ENCODE data around the gene GAK. TPM values are rescaled to one million over a fixed set of nuclear protein-coding genes. Genes with fewer than 3 reads are reported as not detected.
A peak's percentile ranks its signal among the peaks of the same experiment; 100 is the strongest.

The GAK gene
- total and polyA plus RNA-seq, 9 donors: 26.4 to 44.0 (median 33.2) TPM

DNA sequence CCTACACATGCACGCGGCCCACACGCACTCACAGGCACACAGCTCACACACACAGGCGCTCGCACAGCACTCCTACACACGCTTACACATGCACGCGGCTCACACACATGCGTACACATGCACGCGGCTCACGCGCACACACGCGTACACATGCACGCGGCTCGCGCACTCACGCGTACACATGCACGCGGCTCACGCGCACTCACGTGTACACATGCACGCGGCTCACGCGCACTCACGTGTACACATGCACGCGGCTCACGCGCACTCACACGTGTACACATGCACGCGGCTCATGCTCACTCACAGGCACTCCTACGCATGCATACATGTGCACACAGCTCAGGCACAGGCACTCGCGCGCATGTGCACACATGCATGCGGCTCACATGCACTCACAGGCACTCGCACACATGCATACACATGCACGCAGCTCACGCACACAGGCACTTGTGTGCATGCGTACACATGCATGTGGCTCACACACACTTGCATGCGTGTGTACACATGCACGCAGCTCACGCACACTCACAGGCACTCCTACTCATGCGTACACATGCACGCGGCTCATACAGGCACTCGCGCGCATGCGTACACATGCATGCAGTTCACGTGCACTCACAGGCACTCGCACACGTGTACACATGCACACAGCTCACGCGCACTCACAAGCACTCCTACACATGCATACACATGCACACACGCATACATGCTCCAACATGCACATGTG is 44.9 kb downstream of the GAK start:
- H3K36me3 ChIP-seq (ENCODE audit: control insufficient read depth, insufficient read depth, low read length): peaks cover 67% of the 10 kb centered on the region
- no peaks in the 10 kb centered on the region for H3K9me3 ChIP-seq (replicated peaks; ENCODE audit: control insufficient read depth, low read depth, low read length)
- no peaks in the 10 kb centered on the region for H3K4me1 ChIP-seq (ENCODE audit: control insufficient read depth, insufficient read depth, low read length)
- no peak for DNase-seq
- H3K4me3 ChIP-seq (ENCODE audit: low read length): no peak overlapping the region
- H3K27me3 ChIP-seq (ENCODE audit: control insufficient read depth, insufficient read depth, low read length): no peaks in the 10 kb centered on the region
- no peak overlapping the region for H3K27ac ChIP-seq (ENCODE audit: low read length)
- WGBS (ENCODE audit: insufficient coverage): 95% methylated on average over 60 of the region's 63 CpGs

DNA sequence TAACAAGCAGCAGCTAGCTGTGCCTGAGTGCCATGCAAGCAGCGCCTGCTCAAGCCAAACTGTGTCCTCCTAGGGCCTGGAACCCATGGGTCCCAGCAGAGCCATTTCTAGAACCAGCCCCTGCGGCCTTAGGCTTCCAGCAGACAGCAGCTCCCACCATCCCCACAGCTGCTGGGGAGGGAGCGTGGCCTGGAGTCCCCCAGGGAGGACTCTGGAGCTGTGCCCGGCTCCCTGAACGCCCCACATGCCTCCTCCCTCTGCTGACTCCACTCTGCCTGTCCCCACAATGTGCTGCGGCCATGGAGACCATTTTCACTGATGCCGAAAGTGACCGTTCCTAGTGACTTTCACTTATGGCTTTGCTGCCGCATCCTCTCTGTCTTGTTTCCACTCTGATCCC is 45.9 kb downstream of the GAK start:
- 60% methylated on average over 9 of the region's 9 CpGs for WGBS (ENCODE audit: insufficient coverage)
- no peaks in the 10 kb centered on the region for H3K9me3 ChIP-seq (replicated peaks; ENCODE audit: control insufficient read depth, low read depth, low read length)
- no peak overlapping the region for H3K27ac ChIP-seq (ENCODE audit: low read length)
- no peak overlapping the region for H3K4me3 ChIP-seq (ENCODE audit: low read length)
- no peaks in the 10 kb centered on the region for H3K4me1 ChIP-seq (ENCODE audit: control insufficient read depth, insufficient read depth, low read length)
- peak; percentile 40 for DNase-seq
- H3K27me3 ChIP-seq (ENCODE audit: control insufficient read depth, insufficient read depth, low read length): no peaks in the 10 kb centered on the region
- H3K36me3 ChIP-seq (ENCODE audit: control insufficient read depth, insufficient read depth, low read length): peaks cover 71% of the 10 kb centered on the region

DNA sequence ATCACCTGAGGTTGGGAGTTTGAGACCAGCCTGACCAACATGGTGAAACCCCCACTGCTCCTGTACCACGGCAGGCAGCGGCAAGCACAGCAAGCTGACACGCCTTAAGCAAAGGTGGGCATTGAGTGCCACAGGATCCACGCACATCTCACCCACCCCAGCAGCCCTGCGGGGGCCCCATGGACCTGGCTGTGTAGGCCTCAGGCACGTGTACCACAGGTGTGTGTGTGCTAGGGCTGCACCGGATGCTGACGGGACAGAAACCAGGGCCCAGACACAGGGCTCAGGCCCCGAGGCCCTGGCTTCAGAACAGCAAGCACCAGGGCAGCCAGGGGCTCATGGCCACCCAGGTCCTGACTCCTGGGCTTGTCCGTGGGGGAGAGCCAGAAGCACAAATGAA is 46.8 kb downstream of the GAK start:
- Histone ChIP-seq H3K9me3 (replicated peaks; ENCODE audit: control insufficient read depth, low read depth, low read length) (no peaks in the 10 kb centered on the region), H3K36me3 (ENCODE audit: control insufficient read depth, insufficient read depth, low read length) (peaks cover 79% of the 10 kb centered on the region), H3K4me3 (ENCODE audit: low read length) (no peak overlapping the region), H3K27me3 (ENCODE audit: control insufficient read depth, insufficient read depth, low read length) (no peaks in the 10 kb centered on the region), H3K4me1 (ENCODE audit: control insufficient read depth, insufficient read depth, low read length) (no peaks in the 10 kb centered on the region), H3K27ac (ENCODE audit: low read length) (no peak overlapping the region)
- 92% methylated on average over 9 of the region's 10 CpGs for WGBS (ENCODE audit: insufficient coverage)
- no peak for DNase-seq

DNA sequence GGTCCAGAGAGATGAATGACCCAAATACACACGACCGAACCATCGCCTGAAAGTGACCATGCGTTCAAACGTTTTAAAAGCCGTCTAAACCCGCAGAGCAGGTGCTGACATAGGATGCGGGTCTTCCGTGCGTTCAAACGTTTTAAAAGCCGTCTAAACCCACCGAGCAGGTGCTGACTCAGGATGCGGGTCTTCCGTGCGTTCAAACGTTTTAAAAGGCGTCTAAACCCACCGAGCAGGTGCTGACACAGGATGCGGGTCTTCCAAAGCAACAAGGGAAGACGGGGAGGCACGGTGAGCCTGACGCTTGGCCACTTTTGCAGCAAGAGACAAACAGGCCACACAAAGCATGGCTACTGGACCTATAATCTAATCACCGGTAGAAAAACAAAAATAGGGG is 47.2 kb downstream of the GAK start:
- H3K27me3 ChIP-seq (ENCODE audit: control insufficient read depth, insufficient read depth, low read length): no peaks in the 10 kb centered on the region
- H3K4me1 ChIP-seq (ENCODE audit: control insufficient read depth, insufficient read depth, low read length): no peaks in the 10 kb centered on the region
- no peak overlapping the region for H3K27ac ChIP-seq (ENCODE audit: low read length)
- H3K4me3 ChIP-seq (ENCODE audit: low read length): no peak overlapping the region
- peaks cover 81% of the 10 kb centered on the region for H3K36me3 ChIP-seq (ENCODE audit: control insufficient read depth, insufficient read depth, low read length)
- 85% methylated on average over 23 of the region's 24 CpGs for WGBS (ENCODE audit: insufficient coverage)
- no peak for DNase-seq
- H3K9me3 ChIP-seq (replicated peaks; ENCODE audit: control insufficient read depth, low read depth, low read length): no peaks in the 10 kb centered on the region

DNA sequence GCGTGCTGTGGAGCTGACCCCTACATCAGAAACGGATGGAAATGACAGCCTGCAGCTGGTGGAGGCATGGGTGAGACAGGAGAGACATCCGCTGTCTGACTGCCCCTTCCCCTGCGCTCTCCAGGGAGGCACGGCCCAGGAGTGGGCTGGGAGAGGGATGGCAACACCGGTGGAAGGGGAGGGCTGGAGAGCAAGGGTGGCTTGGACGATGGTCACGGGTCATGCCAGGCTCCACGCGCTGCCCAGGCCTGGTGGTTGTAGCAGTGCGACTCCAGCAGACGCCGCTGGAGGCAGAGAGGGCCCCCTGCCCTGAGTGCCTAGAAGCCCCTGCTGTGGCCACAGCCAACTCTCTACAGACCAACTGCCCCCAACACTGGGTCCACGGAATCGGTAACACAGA is 47.9 kb downstream of the GAK start:
- Histone ChIP-seq H3K4me1 (ENCODE audit: control insufficient read depth, insufficient read depth, low read length) (no peaks in the 10 kb centered on the region), H3K4me3 (ENCODE audit: low read length) (no peak overlapping the region), H3K9me3 (replicated peaks; ENCODE audit: control insufficient read depth, low read depth, low read length) (no peaks in the 10 kb centered on the region), H3K36me3 (ENCODE audit: control insufficient read depth, insufficient read depth, low read length) (peaks cover 81% of the 10 kb centered on the region), H3K27me3 (ENCODE audit: control insufficient read depth, insufficient read depth, low read length) (no peaks in the 10 kb centered on the region), H3K27ac (ENCODE audit: low read length) (no peak overlapping the region)
- no peak for DNase-seq
- 84% methylated on average over 11 of the region's 15 CpGs for WGBS (ENCODE audit: insufficient coverage)

DNA sequence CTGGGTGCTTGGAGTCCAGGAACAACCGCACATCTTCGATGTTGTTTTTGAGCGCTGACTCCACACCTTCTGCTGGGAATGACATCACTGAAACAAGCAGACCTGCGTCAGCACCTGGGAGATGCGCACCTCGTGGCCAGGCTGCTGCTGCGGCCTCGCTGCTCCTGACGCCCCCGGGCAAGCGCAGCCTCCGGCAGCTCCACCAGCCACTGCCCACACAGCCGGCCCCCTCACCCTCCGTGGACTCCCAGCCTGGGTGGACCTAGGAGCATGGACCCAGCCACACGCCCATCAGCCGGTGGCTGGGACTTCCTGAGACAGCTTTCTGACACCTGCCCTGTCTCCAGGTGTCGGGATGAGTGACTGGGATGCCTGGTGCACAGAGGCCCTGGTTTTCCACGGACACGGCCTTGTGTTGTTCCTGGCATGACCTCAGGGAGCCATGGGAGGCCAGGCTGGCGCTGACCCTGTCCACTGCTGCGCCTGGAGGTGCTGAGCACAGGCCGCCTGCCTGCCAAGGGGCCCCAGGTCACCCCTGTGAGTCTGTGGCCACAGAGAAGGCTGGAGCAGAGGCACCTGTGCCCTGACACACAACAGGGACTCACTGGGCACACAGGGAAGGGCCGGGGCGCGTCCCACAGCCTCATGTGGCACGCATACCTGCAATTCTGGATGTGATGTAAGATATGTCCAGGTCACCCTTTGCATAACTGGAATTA is 48.6 kb downstream of the GAK start:
- no peaks in the 10 kb centered on the region for H3K27me3 ChIP-seq (ENCODE audit: control insufficient read depth, insufficient read depth, low read length)
- no peaks in the 10 kb centered on the region for H3K4me1 ChIP-seq (ENCODE audit: control insufficient read depth, insufficient read depth, low read length)
- H3K36me3 ChIP-seq (ENCODE audit: control insufficient read depth, insufficient read depth, low read length): peaks cover 81% of the 10 kb centered on the region
- no peak for DNase-seq
- H3K27ac ChIP-seq (ENCODE audit: low read length): no peak overlapping the region
- H3K9me3 ChIP-seq (replicated peaks; ENCODE audit: control insufficient read depth, low read depth, low read length): no peaks in the 10 kb centered on the region
- no peak overlapping the region for H3K4me3 ChIP-seq (ENCODE audit: low read length)
- 92% methylated on average over 19 of the region's 26 CpGs for WGBS (ENCODE audit: insufficient coverage)

DNA sequence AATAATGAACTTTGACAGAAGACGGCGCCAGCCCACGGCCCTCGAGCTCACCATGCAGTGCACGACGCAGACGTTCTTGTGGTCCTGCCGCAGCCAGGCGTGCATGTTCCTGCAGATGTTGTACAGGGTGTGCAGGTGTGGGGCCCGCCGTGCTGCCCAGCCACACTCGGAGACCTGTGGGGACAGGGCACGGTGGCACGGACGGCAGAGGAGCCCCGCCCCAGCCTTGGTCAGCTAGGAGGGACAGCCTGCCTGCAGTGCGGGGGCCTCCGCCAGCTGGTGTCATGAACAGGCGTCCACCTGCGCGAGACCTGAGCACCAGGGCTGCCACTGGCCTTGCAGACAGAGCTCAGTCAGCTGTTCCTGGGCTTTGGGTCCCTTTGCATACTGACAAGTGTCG is 49.5 kb downstream of the GAK start:
- Histone ChIP-seq H3K36me3 (ENCODE audit: control insufficient read depth, insufficient read depth, low read length) (peaks cover 75% of the 10 kb centered on the region), H3K4me1 (ENCODE audit: control insufficient read depth, insufficient read depth, low read length) (no peaks in the 10 kb centered on the region), H3K9me3 (replicated peaks; ENCODE audit: control insufficient read depth, low read depth, low read length) (no peaks in the 10 kb centered on the region), H3K4me3 (ENCODE audit: low read length) (no peak overlapping the region), H3K27me3 (ENCODE audit: control insufficient read depth, insufficient read depth, low read length) (no peaks in the 10 kb centered on the region), H3K27ac (ENCODE audit: low read length) (no peak overlapping the region)
- DNase-seq: no peak
- WGBS (ENCODE audit: insufficient coverage): 92% methylated on average over 20 of the region's 22 CpGs

DNA sequence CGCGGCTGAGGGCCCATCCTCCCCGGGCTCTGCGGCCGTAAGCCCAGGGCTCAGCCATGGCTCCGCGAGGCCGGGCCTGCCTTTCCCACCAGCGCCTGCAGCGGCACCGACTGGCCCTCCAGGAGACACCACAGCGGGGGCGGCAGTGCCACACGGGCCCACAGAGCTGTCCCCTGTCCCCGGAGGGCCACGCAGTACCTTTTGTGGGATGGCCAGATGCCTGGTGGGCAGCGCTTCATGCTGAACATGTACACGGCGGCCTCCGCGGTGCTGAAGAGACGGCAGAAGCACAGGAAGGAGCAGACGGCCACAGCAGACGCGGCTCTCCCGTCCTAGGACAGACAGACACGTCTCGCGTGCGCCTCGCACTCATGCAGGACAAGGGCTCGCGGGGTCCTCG is 50.4 kb downstream of the GAK start:
- 92% methylated on average over 33 of the region's 34 CpGs for WGBS (ENCODE audit: insufficient coverage)
- Histone ChIP-seq H3K4me3 (ENCODE audit: low read length) (no peak overlapping the region), H3K27ac (ENCODE audit: low read length) (no peak overlapping the region), H3K27me3 (ENCODE audit: control insufficient read depth, insufficient read depth, low read length) (no peaks in the 10 kb centered on the region), H3K36me3 (ENCODE audit: control insufficient read depth, insufficient read depth, low read length) (peaks cover 80% of the 10 kb centered on the region), H3K4me1 (ENCODE audit: control insufficient read depth, insufficient read depth, low read length) (no peaks in the 10 kb centered on the region), H3K9me3 (replicated peaks; ENCODE audit: control insufficient read depth, low read depth, low read length) (no peaks in the 10 kb centered on the region)
- no peak for DNase-seq

DNA sequence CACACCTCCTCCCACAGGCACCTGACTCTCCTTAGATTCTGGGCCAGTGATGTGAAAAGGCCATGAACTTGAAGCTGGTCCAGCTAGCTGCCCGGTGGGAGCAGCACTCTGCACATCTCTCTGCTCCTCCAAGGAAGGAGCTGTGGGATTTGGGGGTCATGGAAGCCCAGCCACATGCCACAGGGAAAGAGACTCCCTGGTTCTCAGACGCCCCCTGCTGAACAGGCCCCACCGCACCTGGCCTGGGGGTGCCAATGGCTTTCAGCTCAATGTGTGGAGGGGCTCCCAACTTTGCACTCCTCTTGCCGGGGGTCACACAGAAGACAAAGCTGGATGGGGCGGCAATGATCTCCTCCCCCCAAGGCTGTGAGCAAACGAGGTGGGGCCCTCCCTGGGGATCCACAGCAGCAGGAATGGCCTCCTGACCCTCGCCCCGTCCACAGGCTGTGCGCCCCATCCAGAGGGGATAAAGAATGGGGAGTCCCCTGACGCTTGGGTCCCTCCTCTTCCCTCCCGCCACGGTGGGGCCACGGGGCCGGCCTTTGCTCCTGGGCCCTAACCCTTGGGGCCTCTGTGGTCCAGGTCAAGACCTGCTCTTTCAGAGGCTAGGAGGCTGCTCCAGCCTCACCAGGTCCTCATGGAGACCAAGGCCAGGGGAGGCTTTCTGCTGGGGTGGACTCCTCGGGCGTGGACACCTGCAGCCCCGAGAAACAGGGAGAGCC is 51.3 kb downstream of the GAK start:
- Histone ChIP-seq H3K9me3 (replicated peaks; ENCODE audit: control insufficient read depth, low read depth, low read length) (no peaks in the 10 kb centered on the region), H3K27me3 (ENCODE audit: control insufficient read depth, insufficient read depth, low read length) (no peaks in the 10 kb centered on the region), H3K36me3 (ENCODE audit: control insufficient read depth, insufficient read depth, low read length) (peaks cover 83% of the 10 kb centered on the region), H3K4me3 (ENCODE audit: low read length) (no peak overlapping the region), H3K4me1 (ENCODE audit: control insufficient read depth, insufficient read depth, low read length) (no peaks in the 10 kb centered on the region), H3K27ac (ENCODE audit: low read length) (no peak overlapping the region)
- DNase-seq: no peak
- WGBS (ENCODE audit: insufficient coverage): 87% methylated on average over 12 of the region's 17 CpGs

DNA sequence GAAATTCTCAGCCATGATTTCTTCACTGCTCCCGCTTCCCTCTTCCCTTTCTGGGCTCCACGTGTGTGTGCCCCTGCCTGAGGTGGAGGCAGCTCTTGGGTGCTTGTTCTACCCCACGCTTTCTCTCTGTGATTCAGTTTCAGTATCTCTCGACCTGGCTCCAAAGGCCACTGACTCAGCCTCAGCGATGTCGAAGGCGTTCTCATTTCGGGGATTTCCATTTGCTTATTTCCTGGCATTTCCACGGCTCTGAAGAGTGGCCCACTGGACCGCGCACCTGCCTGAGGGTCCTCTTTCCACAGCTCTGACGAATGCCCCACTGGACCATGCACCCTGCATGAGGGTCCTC is 52.4 kb downstream of the GAK start:
- H3K4me1 ChIP-seq (ENCODE audit: control insufficient read depth, insufficient read depth, low read length): peaks cover under 1% of the 10 kb centered on the region
- DNase-seq: no peak
- H3K27ac ChIP-seq (ENCODE audit: low read length): no peak overlapping the region
- no peak overlapping the region for H3K4me3 ChIP-seq (ENCODE audit: low read length)
- 91% methylated on average over 12 of the region's 12 CpGs for WGBS (ENCODE audit: insufficient coverage)
- no peaks in the 10 kb centered on the region for H3K9me3 ChIP-seq (replicated peaks; ENCODE audit: control insufficient read depth, low read depth, low read length)
- no peaks in the 10 kb centered on the region for H3K27me3 ChIP-seq (ENCODE audit: control insufficient read depth, insufficient read depth, low read length)
- H3K36me3 ChIP-seq (ENCODE audit: control insufficient read depth, insufficient read depth, low read length): peaks cover 79% of the 10 kb centered on the region

All from muscle of leg (tissue), 11 donors.